ENCODE data around the gene MTA2. TPM values are rescaled to one million over a fixed set of nuclear protein-coding genes. Genes with fewer than 3 reads are reported as not detected.

The MTA2 gene
- total RNA-seq, 1 donor from 2014 or later = 203 TPM

DNA sequence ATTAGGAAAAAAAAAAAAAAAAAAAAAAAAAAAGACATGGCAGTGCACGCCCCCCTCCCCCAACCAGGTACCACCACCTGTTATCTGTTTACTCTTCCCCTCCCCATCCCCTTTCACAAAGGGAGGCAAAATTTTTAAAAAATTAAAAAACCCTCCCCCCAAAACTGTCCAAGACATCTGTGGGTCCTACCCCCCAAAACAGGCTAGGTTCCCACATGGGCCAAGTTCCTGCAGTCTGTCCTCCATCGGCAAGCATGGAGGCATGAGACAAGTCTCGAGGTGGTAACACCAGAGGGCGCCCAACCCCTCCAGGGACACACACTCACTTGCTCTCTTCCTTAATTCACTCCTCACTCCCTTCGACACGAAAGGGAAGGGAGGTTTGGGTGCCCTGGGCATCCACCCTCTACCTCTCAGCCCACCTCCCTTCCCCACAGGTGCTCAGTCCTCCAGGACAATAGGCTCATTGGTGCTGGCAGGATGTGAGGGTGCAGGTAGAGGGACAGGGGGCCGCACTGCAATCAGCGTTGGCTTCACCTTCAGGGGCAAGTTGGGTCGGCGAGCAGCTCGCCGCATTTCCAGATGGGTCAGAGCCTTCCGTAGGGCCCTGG lies 8.1 kb downstream of the MTA2 start:
- peak overlapping the region; percentile 87 for H3K4me3 Mint-ChIP-seq
- H3K9me3 Mint-ChIP-seq = no peaks in the 10 kb centered on the region
- peak overlapping the region; percentile 38 for H3K27ac Mint-ChIP-seq (ENCODE audit: unreplicated experiment)
- H3K36me3 Mint-ChIP-seq (ENCODE audit: low read depth) = peaks cover 22% of the 10 kb centered on the region
- TF ChIP-seq, protein P1, sequence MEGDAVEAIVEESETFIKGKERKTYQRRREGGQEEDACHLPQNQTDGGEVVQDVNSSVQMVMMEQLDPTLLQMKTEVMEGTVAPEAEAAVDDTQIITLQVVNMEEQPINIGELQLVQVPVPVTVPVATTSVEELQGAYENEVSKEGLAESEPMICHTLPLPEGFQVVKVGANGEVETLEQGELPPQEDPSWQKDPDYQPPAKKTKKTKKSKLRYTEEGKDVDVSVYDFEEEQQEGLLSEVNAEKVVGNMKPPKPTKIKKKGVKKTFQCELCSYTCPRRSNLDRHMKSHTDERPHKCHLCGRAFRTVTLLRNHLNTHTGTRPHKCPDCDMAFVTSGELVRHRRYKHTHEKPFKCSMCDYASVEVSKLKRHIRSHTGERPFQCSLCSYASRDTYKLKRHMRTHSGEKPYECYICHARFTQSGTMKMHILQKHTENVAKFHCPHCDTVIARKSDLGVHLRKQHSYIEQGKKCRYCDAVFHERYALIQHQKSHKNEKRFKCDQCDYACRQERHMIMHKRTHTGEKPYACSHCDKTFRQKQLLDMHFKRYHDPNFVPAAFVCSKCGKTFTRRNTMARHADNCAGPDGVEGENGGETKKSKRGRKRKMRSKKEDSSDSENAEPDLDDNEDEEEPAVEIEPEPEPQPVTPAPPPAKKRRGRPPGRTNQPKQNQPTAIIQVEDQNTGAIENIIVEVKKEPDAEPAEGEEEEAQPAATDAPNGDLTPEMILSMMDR (conservative IDR thresholded peaks at IDR 0.05) = peak; percentile 71
- H3K4me1 Mint-ChIP-seq = peaks cover 37% of the 10 kb centered on the region
- H3K27me3 Mint-ChIP-seq (ENCODE audit: low read depth) = no peaks in the 10 kb centered on the region
- peak; percentile 69 for DNase-seq (ENCODE audit: low read depth, low spot score)

DNA sequence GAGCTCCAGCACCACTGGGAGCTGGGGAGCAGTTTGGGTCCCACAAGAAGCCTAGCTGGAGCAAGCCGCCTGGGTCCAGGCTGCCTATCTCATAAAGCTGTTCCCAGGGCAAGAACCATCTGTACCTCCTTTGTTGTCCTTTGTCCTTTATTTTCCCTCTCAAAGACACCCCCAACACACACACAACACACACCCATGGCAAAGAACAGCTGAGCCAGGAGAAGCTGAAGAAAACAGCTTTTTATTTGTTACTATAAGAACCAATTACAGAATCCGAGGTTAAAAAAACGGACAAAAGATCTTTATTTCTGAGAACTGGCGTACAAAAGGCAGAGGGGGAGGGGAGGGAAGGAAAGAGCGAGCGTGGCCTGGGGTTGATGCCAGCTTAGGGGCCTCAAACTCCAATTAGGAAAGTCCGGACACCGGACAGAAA lies 8.7 kb downstream of the MTA2 start:
- DNase-seq (ENCODE audit: low read depth, low spot score) = no peak
- Mint-ChIP-seq H3K4me1 (peaks cover 37% of the 10 kb centered on the region), H3K27ac (ENCODE audit: unreplicated experiment) (peak overlapping the region; percentile 75), H3K36me3 (ENCODE audit: low read depth) (peaks cover 20% of the 10 kb centered on the region), H3K27me3 (ENCODE audit: low read depth) (no peaks in the 10 kb centered on the region), H3K4me3 (peak overlapping the region; percentile 48), H3K9me3 (no peaks in the 10 kb centered on the region)
- TF ChIP-seq, protein P1 (conservative IDR thresholded peaks at IDR 0.05) = no peak

DNA sequence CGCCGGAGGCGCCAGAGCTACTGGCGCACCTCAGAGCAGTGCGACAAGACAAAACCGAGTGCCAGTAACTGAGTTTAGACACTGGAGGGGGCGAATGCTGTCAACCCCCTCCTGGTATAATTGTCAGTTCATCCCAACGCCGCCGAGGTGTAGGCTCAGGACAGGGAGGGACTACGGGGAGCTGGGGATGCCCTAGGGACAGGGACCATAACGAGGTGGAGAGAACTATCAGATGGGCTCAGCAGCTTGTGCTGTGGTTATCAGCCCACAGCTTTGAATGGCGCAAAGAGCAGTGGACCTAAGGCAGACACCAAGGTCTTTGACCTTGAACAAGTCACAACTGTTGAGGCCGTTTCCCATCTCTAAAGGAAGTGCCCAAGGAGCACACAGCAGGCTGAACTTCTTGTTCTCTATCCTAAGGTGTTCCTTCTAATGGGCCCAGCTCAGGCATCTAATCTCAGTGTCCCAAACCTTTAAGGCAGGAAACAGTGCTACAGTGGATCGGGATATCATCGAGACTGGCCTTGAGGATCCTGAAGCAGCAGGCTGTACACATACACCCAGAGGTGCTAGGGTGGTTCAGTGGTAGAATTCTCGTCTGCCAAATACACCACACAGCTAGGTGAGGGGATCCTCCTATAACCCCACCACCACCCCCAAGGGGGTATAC lies 9.4 kb downstream of the MTA2 start:
- TF ChIP-seq, protein P1 (conservative IDR thresholded peaks at IDR 0.05) = no peak
- Mint-ChIP-seq H3K36me3 (ENCODE audit: low read depth) (peaks cover 15% of the 10 kb centered on the region), H3K9me3 (no peaks in the 10 kb centered on the region), H3K4me1 (peaks cover 32% of the 10 kb centered on the region), H3K27me3 (ENCODE audit: low read depth) (no peaks in the 10 kb centered on the region), H3K4me3 (peak overlapping the region; percentile 92), H3K27ac (ENCODE audit: unreplicated experiment) (peak overlapping the region; percentile 98)
- no peak for DNase-seq (ENCODE audit: low read depth, low spot score)

DNA sequence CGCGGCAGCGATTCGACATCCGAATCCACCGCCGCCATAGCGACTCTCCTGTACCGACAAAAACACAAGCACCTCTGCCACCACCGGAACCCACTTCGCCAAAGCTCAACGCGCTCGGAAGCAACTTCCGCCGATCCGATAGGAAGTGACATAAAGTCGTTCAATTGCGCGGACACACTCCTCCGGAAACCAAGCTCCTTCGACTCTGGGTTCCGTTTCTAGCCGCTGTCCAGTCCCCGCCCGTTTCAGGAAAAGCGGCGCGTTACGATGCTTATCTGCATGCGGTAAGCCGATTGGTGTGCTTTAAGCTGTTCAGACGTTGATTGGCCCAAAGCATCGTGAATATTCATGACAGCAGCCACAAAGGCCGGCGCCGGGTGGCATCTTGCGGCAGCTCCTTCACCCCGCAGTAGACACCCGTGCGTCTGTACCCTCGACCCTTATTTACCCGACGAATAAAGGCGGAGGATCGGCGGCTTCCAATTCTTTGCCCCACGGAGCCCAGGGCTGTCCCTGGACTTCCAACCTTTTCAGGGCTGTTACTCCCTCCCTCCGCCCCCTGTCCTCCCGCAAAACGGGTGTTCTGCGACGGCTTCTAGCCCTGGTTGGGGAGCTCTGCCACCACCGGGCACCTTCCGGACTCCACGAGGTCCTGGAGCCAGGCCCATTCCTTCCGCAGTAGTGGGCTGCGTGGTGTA lies 10.1 kb downstream of the MTA2 start, which contains the start of gene TUT1:
TUT1 (minus strand) TSS at position 76 of the 698 bp plus-strand sequence; CDS start at position 38, 38 bp downstream.
- DNase-seq (ENCODE audit: low read depth, low spot score) = peak; percentile 91
- H3K4me3 Mint-ChIP-seq = peak within 1 kb of the TSS; percentile 92

More for the DNA sequence above, 10.1 kb downstream of the MTA2 start, which contains the start of gene TUT1:
- H3K27me3 Mint-ChIP-seq (ENCODE audit: low read depth) = no peaks in the 10 kb centered on the region
- peak within 1 kb of the TSS; percentile 98 for H3K27ac Mint-ChIP-seq (ENCODE audit: unreplicated experiment)
- H3K36me3 Mint-ChIP-seq (ENCODE audit: low read depth) = peaks cover 15% of the 10 kb centered on the region
- H3K9me3 Mint-ChIP-seq = no peaks in the 10 kb centered on the region
- H3K4me1 Mint-ChIP-seq = peaks cover 32% of the 10 kb centered on the region
- TF ChIP-seq, protein P1 (conservative IDR thresholded peaks at IDR 0.05) = no peak

Measured in neural crest cell (in vitro differentiated cells).